ENCODE results near the gene PTCSC3.
"Not testable (repeated sequence)": the region's sequence is repeated elsewhere in the genome, so short reads cannot be mapped to it uniquely, and the experiment has no call there.

PTCSC3 gene

GRCh38 chr14:36171607-36172006 lies 4.9 kb downstream of the PTCSC3 start:
- no peak for DNase-seq

DNA sequence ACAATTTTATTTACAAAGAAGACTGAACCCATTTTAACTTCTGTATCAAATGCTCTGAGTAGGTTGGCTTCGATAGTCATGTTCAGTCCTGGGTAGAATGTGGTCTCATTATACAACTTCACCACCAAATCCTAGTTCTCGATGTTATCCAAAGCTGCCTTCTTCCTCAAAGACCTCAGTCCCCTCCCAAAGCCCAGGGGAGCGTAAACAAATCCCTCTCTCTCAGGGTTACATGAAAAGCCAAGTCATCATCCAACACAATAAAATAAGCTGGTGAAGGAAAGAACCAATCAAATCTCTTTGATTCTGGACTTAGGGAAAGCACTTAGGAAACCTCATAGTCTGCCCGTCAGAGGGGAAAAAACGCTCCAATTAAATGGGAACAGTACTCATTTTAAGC lies 9.1 kb downstream of the PTCSC3 start:
- DNase-seq: no peak

GRCh38 chr14:36163451-36163850 lies 13.1 kb downstream of the PTCSC3 start:
- no peak for DNase-seq

GRCh38 chr14:36162267-36162666 lies 14.3 kb downstream of the PTCSC3 start:
- DNase-seq: no peak

- no peak for DNase-seq
Observed at GRCh38 chr14:36161776-36162175, 14.7 kb downstream of the PTCSC3 start.

GRCh38 chr14:36151335-36151734 lies 25.2 kb downstream of the PTCSC3 start:
- no peak for DNase-seq

GRCh38 chr14:36134038-36134437 lies 42.5 kb downstream of the PTCSC3 start:
- no peak for DNase-seq

DNA sequence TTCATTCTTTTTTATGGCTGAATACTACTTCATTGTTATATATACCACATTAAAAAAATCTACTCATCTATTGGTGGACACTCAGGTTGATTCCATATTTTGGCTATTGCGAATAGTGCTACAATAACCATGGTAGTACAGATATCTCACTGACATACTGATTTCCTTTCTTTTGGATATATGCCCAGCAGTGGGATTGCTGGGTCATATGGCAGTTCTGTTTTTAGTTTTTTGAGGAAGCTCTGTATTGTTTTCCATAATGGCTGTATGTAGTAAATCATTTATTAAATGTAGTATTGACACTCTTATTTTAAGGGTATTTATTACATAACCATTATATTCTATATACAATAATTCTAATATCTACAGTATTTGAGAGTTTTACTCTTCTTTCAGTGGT lies 43.7 kb downstream of the PTCSC3 start:
- DNase-seq: no peak

- no peak for DNase-seq
Observed at GRCh38 chr14:36130186-36130585, 46.3 kb downstream of the PTCSC3 start.

- no peak for DNase-seq
Observed at GRCh38 chr14:36129181-36129580, 47.3 kb downstream of the PTCSC3 start.

GRCh38 chr14:36113341-36113740 lies 63.2 kb downstream of the PTCSC3 start:
- no peak for DNase-seq

DNA sequence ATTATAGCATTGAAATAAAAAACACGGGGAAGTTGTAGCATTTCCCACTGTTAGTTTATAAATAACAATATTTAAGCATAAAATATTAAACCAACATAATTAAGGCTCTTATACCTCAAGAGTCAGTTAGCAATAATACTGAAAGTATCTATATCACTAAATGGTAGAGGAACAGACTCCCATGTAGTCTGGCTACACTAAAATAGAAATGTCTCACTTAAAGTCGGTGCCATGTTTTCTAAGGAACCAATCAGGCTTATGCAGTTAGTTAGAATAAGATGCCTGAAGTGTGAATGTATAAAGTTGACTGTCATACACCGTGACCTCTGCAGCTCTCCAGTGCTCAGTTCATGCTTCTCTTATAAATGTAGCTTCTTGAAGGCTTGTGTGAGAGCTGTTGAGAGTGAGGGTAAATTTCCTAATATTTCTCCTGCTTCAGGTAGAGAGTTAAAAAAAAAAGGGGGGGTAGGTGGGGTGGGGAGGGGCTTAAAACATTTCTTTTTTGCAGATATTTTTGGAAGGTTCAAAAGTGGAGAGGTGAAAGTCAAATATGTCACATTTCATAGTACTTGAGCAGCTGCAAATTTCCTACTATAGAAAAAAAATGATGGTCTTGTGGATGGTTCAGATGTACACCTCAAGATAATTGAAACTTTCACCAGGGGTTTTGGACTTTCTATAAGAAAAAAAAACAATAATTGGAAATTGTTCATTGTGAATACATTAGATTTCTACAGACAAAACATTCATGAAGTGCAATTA lies 64.5 kb downstream of the PTCSC3 start:
- no peak for DNase-seq

- no peak for DNase-seq
Observed at GRCh38 chr14:36105401-36105800, 71.1 kb downstream of the PTCSC3 start.

DNA sequence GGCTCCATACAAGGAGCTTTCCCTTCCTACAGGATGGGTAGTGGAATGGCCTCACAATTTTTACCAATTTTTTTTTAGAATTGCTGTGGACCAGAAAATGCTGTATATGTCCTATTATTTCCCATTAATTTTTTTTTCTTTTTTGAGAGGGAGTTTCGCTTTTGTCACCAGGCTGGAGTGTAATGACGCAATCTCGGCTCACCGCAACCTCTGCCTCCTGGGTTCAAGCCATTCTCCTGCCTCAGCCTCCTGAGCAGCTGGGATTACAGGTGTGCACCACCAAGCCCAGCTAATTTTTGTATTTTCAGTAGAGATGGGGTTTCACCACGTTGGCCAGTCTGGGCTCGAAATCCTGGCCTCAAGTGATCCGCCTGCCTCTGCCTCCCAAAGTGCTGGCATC lies 72.3 kb downstream of the PTCSC3 start:
- DNase-seq: not testable (repeated sequence)

DNA sequence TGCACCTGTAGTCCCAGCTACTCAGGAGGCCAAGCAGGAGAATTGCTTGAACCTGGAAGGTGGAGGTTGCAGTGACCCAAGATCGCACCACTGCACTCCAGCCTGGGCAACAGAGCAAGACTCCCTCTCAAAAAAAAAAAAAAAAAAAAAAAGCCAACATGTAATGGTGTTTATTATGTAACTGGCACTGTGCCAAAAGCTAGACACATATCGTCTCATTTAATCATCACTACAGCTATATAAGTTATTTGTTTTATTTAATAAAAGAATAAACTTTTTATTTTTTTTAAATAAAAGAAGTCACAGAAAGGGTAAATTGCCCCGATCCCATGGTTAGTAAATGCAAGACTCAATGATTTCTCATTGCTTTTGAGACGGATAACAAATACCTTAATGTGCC lies 76.9 kb downstream of the PTCSC3 start:
- DNase-seq: no peak

DNA sequence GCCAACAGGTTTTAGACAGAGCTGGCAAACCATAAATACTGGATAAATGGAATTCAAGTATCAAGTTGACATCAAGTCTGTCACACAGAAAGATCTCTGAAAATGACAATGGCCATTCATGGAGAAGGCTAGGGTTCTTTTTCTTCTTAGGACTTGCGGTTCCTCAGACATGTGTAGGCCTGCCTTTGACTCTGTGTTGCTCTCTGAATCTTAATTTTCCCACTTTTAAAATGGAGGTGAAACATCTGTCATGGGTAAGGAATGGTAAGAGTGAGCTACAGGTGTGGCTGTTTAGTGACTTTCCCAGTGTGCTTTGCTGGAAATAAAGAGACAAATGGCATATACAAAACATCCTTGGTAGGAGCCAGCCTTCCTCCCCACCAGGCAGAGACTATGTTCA lies 79.2 kb downstream of the PTCSC3 start:
- no peak for DNase-seq

DNA sequence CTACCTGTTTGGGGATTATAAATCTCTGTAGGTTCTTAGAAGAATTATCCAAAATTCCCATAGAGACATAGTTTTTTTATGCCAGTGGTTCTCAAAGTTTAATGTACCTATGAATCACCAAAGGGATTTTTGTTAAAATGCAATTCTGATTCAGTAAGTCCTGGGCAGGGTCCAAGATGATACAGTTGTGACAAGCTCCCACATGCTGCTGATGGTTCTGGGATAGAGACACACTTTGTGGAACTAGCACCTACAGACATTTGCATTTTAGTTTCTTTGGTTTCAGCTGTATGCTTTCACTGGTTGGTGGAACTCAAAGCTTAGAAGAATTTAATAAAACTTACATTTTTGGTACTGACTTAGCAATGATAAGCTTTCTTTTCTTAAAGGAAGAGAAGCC lies 80.4 kb downstream of the PTCSC3 start:
- no peak for DNase-seq

GRCh38 chr14:36094963-36095362 lies 81.6 kb downstream of the PTCSC3 start:
- DNase-seq: no peak

DNA sequence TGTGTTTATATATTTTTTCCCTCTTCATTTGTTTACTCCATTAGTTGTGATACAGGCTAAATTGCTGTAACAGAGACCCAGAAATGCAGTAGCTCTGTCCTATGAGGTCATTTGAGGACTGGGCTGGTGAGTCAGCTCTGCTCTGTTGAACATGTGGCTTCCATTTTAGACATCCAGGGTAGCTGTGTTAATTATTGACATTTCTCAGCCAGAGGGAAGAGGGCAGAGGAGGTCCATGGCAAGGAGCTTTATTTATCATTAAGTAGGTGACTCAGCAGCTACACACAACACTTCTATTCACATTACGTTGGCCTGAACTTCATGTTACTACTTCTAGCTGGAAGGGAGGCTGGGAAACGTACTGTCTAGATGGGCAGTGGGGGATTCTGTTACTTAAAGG lies 85.4 kb downstream of the PTCSC3 start:
- DNase-seq: no peak

- no peak for DNase-seq
Observed at GRCh38 chr14:36087411-36087810, 89.1 kb downstream of the PTCSC3 start.

DNA sequence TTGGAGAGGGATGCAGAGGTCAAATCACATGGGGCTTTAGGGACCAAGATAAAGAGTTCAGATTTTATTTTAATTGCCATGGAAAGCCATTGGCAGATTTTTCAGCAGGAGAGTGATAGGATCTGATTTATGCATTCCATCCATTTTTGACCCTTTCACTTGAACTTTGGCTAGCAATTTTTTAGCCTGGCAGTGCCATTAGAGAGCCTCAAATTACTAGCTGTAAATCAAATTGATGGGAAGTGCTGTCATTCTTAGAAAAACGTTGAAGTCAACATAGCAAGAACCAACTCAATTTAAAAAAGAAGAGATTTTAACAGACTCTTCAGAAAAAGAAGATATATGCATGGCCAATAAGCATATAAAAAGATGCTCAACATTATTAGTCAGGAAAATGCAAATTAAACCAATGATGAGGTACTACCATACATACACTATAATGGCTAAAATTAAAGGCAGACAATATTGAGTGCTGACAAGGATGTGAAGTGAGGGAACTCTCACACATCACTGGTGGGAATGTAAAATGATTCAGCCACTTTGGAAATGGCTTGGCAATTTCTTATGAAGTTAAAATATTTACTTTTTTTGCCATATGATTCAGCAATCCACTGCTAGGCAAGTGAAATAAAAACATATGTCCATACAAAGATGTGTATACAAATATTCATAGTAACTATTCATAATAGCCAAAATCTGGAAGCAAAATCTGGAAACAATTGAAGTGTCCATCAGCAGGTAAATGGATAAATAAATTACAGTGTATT lies 89.7 kb downstream of the PTCSC3 start:
- no peak for DNase-seq

GRCh38 chr14:36085861-36086260 lies 90.7 kb downstream of the PTCSC3 start:
- no peak for DNase-seq
